NCI-H128 (cell line): ENCODE data around the gene ITGAV.

Source experiments
- DNase-seq: peaks from one replicate; lab custom pipeline; 2025; ENCODE audit not compliant: unreplicated experiment; lab: John Stamatoyannopoulos, UW

Gene ITGAV

GRCh38 chr2:186664385-186665043 lies 74.7 kb downstream of the ITGAV start:
- DNase-seq: no peak

GRCh38 chr2:186669146-186669545 lies 79.3 kb downstream of the ITGAV start:
- no peak for DNase-seq

- no peak for DNase-seq
Observed at GRCh38 chr2:186670831-186671230, 81.0 kb downstream of the ITGAV start.

GRCh38 chr2:186675380-186675779 lies 85.5 kb downstream of the ITGAV start:
- DNase-seq: no peak

DNA sequence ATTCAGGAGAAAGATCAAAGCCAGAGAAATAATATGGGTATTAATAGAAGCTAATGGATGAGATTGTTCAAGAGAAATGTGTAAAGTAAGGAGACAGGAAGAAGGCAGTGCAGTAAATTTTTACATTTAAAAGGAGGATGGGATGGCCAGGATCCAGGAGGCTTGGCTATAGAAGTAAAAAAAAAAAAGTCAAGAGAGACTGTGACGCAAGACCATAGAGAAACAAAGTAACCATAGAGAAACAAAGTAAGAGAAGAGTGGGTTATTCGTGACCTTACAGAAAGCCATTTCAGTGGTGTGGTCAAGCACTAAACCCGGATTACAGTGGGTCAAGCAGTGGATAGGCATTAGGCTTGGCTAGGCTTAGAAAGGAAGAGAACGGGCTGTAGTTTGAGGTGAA lies 93.5 kb downstream of the ITGAV start:
- no peak for DNase-seq

GRCh38 chr2:186687807-186688211 lies 98.0 kb downstream of the ITGAV start:
- no peak for DNase-seq

DNA sequence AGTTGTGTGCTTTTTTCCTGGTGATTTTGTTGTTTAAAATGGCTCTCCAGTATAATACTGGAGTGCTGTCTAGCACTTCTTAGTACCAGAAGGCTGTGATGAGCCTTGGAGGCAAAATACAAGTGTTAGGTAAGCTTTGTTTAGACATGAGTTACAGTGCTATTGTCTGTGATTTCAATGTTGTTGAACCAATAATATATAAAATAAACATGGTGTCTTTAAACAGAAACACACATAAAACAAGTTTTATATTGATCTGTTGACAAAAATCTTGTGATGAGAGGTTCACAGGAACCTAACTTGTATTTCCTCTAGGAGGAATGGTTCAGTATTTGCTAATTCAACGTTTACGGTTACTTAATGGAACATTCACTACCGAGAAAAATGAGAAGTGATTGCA lies 99.0 kb downstream of the ITGAV start:
- DNase-seq: no peak

GRCh38 chr2:186690786-186691185 lies 100.9 kb downstream of the ITGAV start:
- no peak for DNase-seq

GRCh38 chr2:186691231-186691630 lies 101.4 kb downstream of the ITGAV start:
- no peak for DNase-seq

GRCh38 chr2:186691900-186692299 lies 102.0 kb downstream of the ITGAV start:
- DNase-seq: no peak

DNA sequence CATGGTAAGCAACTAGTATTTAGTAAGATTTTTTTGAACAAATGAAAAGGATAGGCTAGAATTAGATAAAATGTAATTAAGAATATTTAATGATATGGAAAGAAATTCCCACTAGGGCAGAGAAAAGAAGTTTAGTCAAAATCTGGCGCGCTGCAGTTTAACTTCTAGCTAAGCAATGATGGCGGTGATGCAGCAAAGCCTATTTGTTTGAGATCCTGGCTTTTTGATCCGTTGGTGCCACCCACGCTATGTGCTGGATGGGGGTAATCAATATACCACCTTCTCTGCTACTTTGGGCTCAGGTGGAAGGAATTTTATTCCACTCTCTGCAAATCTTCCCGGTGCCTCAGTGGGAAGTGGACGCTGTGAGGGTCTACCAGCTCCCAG lies 103.6 kb downstream of the ITGAV start:
- DNase-seq: no peak

- no peak for DNase-seq
Observed at GRCh38 chr2:186695081-186695756, 105.4 kb downstream of the ITGAV start.

DNA sequence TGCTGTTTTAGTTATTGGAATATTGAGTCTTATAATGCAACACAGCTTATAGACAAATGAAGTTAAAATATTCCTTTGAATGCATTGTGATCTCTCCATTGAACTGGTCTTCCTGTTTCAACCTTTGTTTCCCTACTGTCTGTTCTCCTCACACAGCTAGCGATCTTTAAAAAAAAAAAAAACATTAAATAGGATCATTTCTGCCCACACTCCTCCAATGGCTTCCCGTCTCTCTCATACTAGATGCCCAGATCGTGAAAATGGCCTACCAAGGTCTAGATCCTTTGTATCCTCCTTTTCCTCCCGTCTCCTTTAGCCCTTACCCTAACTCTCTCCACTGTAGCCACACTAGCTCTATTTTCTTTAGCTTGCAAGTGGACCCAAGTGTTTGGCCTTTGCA lies 106.4 kb downstream of the ITGAV start:
- no peak for DNase-seq

GRCh38 chr2:186696804-186697203 lies 106.9 kb downstream of the ITGAV start:
- no peak for DNase-seq

GRCh38 chr2:186697536-186697935 lies 107.7 kb downstream of the ITGAV start:
- no peak for DNase-seq

DNA sequence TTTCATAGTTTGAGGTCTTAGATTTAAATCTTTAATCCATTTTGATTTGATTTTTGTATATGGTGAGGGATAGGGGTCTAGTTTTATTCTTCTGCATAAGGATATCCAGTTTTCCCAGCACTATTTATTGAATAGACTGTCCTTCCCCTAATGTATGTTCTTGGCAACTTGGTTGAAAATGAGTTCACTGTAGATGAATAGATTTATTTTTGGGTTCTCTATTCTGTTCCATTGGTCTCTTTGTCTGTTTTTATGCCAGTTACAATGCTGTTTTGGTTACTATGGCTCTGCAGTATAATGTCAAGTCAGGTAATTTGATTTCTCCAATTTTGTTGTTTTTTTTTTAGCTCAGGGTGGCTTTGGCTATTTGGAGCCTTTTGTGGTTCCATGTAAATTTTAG lies 109.9 kb downstream of the ITGAV start:
- DNase-seq: no peak

DNA sequence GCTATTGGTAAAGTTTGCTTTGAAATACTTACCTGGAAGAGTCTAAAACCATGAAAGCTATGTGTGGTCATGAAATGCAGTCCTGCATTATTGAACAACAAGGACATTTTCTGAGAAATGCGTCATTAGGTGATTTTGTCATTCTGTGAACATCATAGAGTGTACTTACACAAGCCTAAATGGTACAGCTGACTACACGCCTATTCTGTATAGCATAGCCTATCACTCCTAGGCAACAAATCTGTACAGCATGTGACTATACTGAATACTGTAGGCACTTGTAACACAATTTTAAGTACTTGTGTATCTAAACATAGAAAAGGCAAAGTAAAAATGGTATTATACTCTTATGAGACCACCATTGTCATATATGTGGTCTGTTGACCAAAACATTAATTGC lies 112.2 kb downstream of the ITGAV start:
- no peak for DNase-seq

GRCh38 chr2:186702501-186702900 lies 112.6 kb downstream of the ITGAV start:
- no peak for DNase-seq

DNA sequence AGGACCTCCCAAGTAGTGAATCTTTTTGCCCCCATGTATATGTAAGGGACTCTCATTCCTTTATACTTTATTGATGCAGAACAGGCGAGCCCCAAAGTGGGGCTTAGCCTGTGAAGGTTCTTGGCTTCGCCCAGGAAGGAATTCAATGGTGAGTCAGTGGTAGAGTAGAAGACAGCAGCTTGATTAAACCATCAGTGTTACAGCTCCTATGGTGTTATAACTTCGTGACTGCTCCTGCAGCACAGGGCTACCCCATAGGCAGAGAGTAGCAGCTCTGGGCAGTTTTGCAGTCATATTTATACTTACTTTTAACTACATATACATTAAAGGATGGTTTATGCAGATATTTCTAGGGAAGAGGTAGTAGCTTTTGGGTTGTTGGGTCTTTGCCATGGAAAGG lies 115.0 kb downstream of the ITGAV start:
- no peak for DNase-seq

DNA sequence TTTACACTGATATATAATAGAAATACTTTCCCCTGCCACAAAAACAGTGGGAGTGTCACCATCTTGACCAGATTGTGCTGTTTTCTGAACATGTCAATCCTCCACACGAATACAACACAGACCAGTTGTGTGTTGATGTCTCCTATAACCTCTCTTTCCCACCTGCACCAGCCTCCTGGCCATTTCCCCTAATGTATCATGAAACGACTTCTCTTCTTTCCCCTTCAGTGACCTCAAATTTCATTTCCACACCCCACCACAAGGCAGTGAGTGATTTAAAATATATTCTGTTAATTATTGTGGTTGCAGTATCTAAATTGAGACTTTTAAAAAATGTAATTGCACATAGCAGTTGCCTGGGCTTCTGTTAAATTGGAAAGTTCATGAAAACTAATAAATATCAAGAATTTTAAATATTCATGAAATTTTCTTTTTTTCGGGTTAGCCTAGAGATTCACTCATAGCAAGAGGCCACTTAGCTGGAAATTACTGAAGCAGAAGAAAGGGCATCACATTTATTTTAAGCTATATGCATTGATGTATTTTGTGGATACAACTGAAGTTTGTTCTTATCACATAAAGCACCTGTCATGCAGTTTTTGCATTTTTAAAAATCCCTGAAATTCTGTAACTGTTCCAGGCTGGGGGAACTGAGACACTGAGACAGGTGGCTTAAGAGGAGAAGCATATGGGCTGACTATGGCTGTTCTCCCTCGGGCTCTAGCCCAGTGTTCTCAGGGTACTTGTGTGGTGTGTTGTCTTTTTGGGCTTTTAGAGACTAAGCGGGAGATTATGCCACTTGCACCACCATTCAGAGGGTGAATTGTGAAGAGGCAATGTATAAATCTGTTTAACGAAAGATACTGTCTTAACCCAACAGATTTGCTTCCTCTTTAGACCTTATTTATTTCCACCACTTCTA lies 119.9 kb downstream of the ITGAV start:
- DNase-seq: no peak

- DNase-seq: no peak
Observed at GRCh38 chr2:186713691-186714090, 123.8 kb downstream of the ITGAV start.

DNA sequence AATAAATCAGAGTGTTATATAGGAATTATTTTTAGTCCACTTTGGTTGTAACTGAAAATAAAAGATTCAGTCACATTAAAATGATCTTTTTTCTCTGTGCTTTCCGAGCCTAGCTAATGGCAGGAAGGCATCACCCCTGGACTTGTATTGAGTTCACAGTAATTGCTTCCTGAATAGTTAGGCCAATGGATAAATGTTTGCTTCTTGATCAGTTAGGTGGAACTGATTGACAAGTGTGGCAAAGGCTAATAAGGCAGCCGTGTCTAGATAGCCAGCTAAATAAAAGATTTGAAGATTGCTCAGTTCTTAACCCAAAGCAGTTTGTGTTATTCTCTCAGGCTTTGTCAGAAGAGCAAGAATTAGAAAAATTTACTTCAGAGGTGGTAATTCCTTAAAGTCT lies 124.8 kb downstream of the ITGAV start:
- DNase-seq: no peak
